ENCODE measurements around the gene MAML3.
"Not testable (repeated sequence)": the region's sequence is repeated elsewhere in the genome, so short reads cannot be mapped to it uniquely, and the experiment has no call there.

MAML3 gene

GRCh38 chr4:139726615-139727014 lies 427.4 kb downstream of the MAML3 start:
- no peak for DNase-seq (ENCODE audit: low read depth in 2 of 2)

GRCh38 chr4:139725236-139725635 lies 428.7 kb downstream of the MAML3 start:
- DNase-seq (ENCODE audit: low read depth in 2 of 2): no peak

GRCh38 chr4:139721789-139722188 lies 432.2 kb downstream of the MAML3 start:
- DNase-seq (ENCODE audit: low read depth in 2 of 2): no peak

GRCh38 chr4:139720806-139721205 lies 433.2 kb downstream of the MAML3 start:
- DNase-seq (ENCODE audit: low read depth in 2 of 2): no peak

GRCh38 chr4:139719381-139720101 lies 434.4 kb downstream of the MAML3 start:
- DNase-seq (ENCODE audit: low read depth in 2 of 2): no peak

- DNase-seq (ENCODE audit: low read depth in 2 of 2): no peak
These were observed 435.2 kb downstream of the MAML3 start for GRCh38 chr4:139718833-139719232.

GRCh38 chr4:139718358-139718757 lies 435.6 kb downstream of the MAML3 start:
- DNase-seq (ENCODE audit: low read depth in 2 of 2): no peak

GRCh38 chr4:139715746-139716391 lies 438.1 kb downstream of the MAML3 start:
- no peak for DNase-seq (ENCODE audit: low read depth in 2 of 2)

GRCh38 chr4:139712882-139713281 lies 441.1 kb downstream of the MAML3 start:
- DNase-seq (ENCODE audit: low read depth in 2 of 2): no peak

- no peak for DNase-seq (ENCODE audit: low read depth in 2 of 2)
These were observed 442.5 kb downstream of the MAML3 start for GRCh38 chr4:139711461-139711860.

- no peak for DNase-seq (ENCODE audit: low read depth in 2 of 2)
These were observed 443.9 kb downstream of the MAML3 start for GRCh38 chr4:139710073-139710472.

- no peak for DNase-seq (ENCODE audit: low read depth in 2 of 2)
These were observed 444.3 kb downstream of the MAML3 start for GRCh38 chr4:139709660-139710059.

- no peak for DNase-seq (ENCODE audit: low read depth in 2 of 2)
These were observed 449.0 kb downstream of the MAML3 start for GRCh38 chr4:139704915-139705485.

GRCh38 chr4:139700568-139700967 lies 453.4 kb downstream of the MAML3 start:
- no peak for DNase-seq (ENCODE audit: low read depth in 2 of 2)

GRCh38 chr4:139698167-139698925 lies 455.6 kb downstream of the MAML3 start:
- not testable (repeated sequence) for DNase-seq (ENCODE audit: low read depth in 2 of 2)

GRCh38 chr4:139696491-139696890 lies 457.5 kb downstream of the MAML3 start:
- no peak for DNase-seq (ENCODE audit: low read depth in 2 of 2)

- no peak for DNase-seq (ENCODE audit: low read depth in 2 of 2)
These were observed 459.4 kb downstream of the MAML3 start for GRCh38 chr4:139694522-139695107.

GRCh38 chr4:139692309-139693012 lies 461.5 kb downstream of the MAML3 start:
- no peak for DNase-seq (ENCODE audit: low read depth in 2 of 2)

GRCh38 chr4:139690419-139690818 lies 463.6 kb downstream of the MAML3 start:
- no peak for DNase-seq (ENCODE audit: low read depth in 2 of 2)

GRCh38 chr4:139689093-139689722 lies 464.8 kb downstream of the MAML3 start:
- DNase-seq (ENCODE audit: low read depth in 2 of 2): no peak

- no peak for DNase-seq (ENCODE audit: low read depth in 2 of 2)
These were observed 467.0 kb downstream of the MAML3 start for GRCh38 chr4:139686988-139687387.
